ENCODE results near the gene HIVEP3.

DNA sequence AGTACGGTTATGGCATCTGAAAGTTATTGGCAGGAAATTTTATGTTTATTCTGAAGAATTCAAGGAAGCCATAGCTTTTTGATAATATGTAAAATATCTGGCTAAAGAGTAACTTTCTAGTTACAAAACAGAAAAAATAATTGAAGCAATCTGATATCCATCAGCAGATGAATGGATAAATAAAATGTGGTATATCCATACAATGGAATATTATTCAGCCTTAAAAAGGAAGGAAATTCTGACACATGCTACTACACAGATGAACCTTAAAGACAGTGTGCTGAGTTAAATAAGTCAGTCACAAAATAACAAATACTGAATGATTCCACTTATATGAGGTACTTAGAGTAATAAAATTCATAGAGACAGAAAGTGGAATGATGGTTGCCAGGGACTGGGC, 25.0 kb upstream of the HIVEP3 start:
- TF ChIP-seq, protein P1, sequence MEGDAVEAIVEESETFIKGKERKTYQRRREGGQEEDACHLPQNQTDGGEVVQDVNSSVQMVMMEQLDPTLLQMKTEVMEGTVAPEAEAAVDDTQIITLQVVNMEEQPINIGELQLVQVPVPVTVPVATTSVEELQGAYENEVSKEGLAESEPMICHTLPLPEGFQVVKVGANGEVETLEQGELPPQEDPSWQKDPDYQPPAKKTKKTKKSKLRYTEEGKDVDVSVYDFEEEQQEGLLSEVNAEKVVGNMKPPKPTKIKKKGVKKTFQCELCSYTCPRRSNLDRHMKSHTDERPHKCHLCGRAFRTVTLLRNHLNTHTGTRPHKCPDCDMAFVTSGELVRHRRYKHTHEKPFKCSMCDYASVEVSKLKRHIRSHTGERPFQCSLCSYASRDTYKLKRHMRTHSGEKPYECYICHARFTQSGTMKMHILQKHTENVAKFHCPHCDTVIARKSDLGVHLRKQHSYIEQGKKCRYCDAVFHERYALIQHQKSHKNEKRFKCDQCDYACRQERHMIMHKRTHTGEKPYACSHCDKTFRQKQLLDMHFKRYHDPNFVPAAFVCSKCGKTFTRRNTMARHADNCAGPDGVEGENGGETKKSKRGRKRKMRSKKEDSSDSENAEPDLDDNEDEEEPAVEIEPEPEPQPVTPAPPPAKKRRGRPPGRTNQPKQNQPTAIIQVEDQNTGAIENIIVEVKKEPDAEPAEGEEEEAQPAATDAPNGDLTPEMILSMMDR (IDR thresholded peaks at IDR 0.05) = no peak
- TF ChIP-seq EZH2 (IDR thresholded peaks at IDR 0.05) = no peak
